B cell (primary cell): Measurements from ENCODE around the gene TRMU. TPM values are rescaled to one million over a fixed set of nuclear protein-coding genes. Genes with fewer than 3 reads are reported as not detected.

Experiments
- ATAC-seq: fragments of 200-7000 bp; cut with Tn5 transposase; one replicate; pipeline ENCODE4 v1.10.0; 2021; ENCODE audit warnings: low read depth, mild to moderate bottlenecking, moderate number of reproducible peaks, moderate library complexity
- CTCF ChIA-PET: fragments of 350-600 bp; sonication (Branson Sonifier 250); formaldehyde crosslinking; loops from one replicate; lab custom pipeline; 2021; ENCODE audit warnings: antibody characterized with exemption, inconsistent platforms; lab: Charles Lee
- POLR2A ChIA-PET: fragments of 350-600 bp; sonication (Branson Sonifier 250); formaldehyde crosslinking; loops from one replicate; lab custom pipeline; 2021; ENCODE audit warnings: antibody characterized with exemption; lab: Charles Lee
- DNase-seq: peaks from one replicate; pipeline ENCODE4 v3.0.0; 2013
- H2AFZ ChIP-seq: 2 replicates; pipeline ENCODE4 v1.6.1; 2012; ENCODE audit warnings: mild to moderate bottlenecking, low read depth, low read length; ENCODE audit not compliant: insufficient read depth, poor library complexity, severe bottlenecking
- H3K27ac ChIP-seq, 2 donors: 1 replicate in 1 of 2; 2 replicates in 1 of 2; pipeline ENCODE4 v1.5.1; 2012 to 2013; ENCODE audit warnings: low read length in 2 of 2, mild to moderate bottlenecking in 2 of 2, moderate library complexity in 1 of 2
- H3K27me3 ChIP-seq, 4 experiments: fragments of 200-600 bp in 1 of 4; sonication (generic) in 1 of 4; replicated peaks in 1 of 4; 1 replicate in 2 of 4; 2 replicates in 2 of 4; pipeline versions ENCODE4 v1.6.1 to v1.7.0; 2013 to 2016; ENCODE audit warnings: low read length in 3 of 4, mild to moderate bottlenecking in 2 of 4, mixed read lengths in 1 of 4, moderate library complexity in 1 of 4; ENCODE audit not compliant: insufficient read depth in 4 of 4, control insufficient read depth in 3 of 4; ENCODE audit errors: control extremely low read depth in 1 of 4
- H3K36me3 ChIP-seq, 2 experiments: replicated peaks in 1 of 2; 1 replicate in 1 of 2; 2 replicates in 1 of 2; pipeline versions ENCODE4 v1.6.1 to v1.7.1; 2013; ENCODE audit warnings: low read length in 1 of 2; ENCODE audit not compliant: insufficient read depth in 2 of 2, control insufficient read depth in 1 of 2; ENCODE audit errors: control extremely low read depth in 1 of 2, extremely low read depth in 1 of 2
- H3K4me1 ChIP-seq, 2 donors: fragments of 200-600 bp in 1 of 2; sonication (generic) in 1 of 2; 1 replicate in 1 of 2; 2 replicates in 1 of 2; pipeline versions ENCODE4 v1.5.1 to v1.6.1; 2013 to 2017; ENCODE audit warnings: low read length in 2 of 2; ENCODE audit not compliant: control insufficient read depth in 2 of 2, insufficient read depth in 2 of 2
- H3K4me2 ChIP-seq: replicated peaks from 2 replicates; pipeline ENCODE3; 2012; ENCODE audit warnings: mild to moderate bottlenecking, low read depth, low read length; ENCODE audit not compliant: poor library complexity, severe bottlenecking
- H3K4me3 ChIP-seq, 5 experiments: fragments of 200-600 bp in 1 of 5; sonication (generic) in 1 of 5; 1 replicate in 3 of 5; 2 replicates in 2 of 5; pipeline versions ENCODE4 v1.5.1 to v1.7.0; 2011 to 2016; ENCODE audit warnings: low read length in 4 of 5, mild to moderate bottlenecking in 4 of 5, low read depth in 2 of 5, control low read depth in 1 of 5, moderate library complexity in 1 of 5; ENCODE audit not compliant: insufficient read depth in 1 of 5; ENCODE audit errors: control extremely low read depth in 1 of 5, extremely low read depth in 1 of 5
- H3K79me2 ChIP-seq: fragments of 200-600 bp; sonication (generic); one replicate; pipeline ENCODE4 v1.6.0; 2016; ENCODE audit warnings: low read length; ENCODE audit not compliant: control insufficient read depth, insufficient read depth
- H3K9ac ChIP-seq: fragments of 200-600 bp; sonication (generic); 2 replicates; pipeline ENCODE4 v1.6.1; 2017; ENCODE audit warnings: mild to moderate bottlenecking, low read length, moderate library complexity
- H3K9me3 ChIP-seq, 3 donors: one replicate each; pipeline versions ENCODE4 v1.6.1 to v1.7.1; 2013; ENCODE audit warnings: low read length in 2 of 3; ENCODE audit not compliant: control insufficient read depth in 2 of 3, insufficient read depth in 1 of 3; ENCODE audit errors: control extremely low read depth in 1 of 3
- H4K20me1 ChIP-seq: 2 replicates; pipeline ENCODE4 v1.6.0; 2012; ENCODE audit warnings: mild to moderate bottlenecking, low read length; ENCODE audit not compliant: insufficient read depth, control insufficient read depth, poor library complexity, severe bottlenecking
- H3K27ac Mint-ChIP-seq: one replicate; pipeline ENCODE4 v1.8.0; 2021; ENCODE audit warnings: mixed read lengths
- H3K27me3 Mint-ChIP-seq: one replicate; pipeline ENCODE4 v1.8.0; 2021; ENCODE audit warnings: mixed read lengths
- H3K4me1 Mint-ChIP-seq: one replicate; pipeline ENCODE4 v1.8.0; 2021; ENCODE audit warnings: mixed read lengths
- H3K4me3 Mint-ChIP-seq: one replicate; pipeline ENCODE4 v1.8.0; 2021; ENCODE audit warnings: mixed read lengths
- H3K9me3 Mint-ChIP-seq: one replicate; pipeline ENCODE4 v1.8.0; 2022; ENCODE audit warnings: mixed read lengths; ENCODE audit not compliant: insufficient read depth
- CTCF ChIP-seq: fragments of 200-600 bp; IDR thresholded peaks from one replicate; pipeline ENCODE4 v1.8.0; 2022; ENCODE audit warnings: antibody characterized with exemption, mild to moderate bottlenecking
- EZH2 ChIP-seq: IDR thresholded peaks from 2 replicates; pipeline ENCODE4 v1.6.1; 2012; ENCODE audit warnings: borderline replicate concordance, low read depth, mild to moderate bottlenecking, moderate library complexity, low read length; ENCODE audit not compliant: insufficient read depth, poor library complexity, severe bottlenecking
- WGBS: methylation state at CpG from one replicate; pipeline ENCODE4 v1.1.5; 2013; ENCODE audit warnings: missing lambda C conversion rate; ENCODE audit not compliant: insufficient coverage; 5-methylcytosine and 5-hydroxymethylcytosine counted together
- intact Hi-C: fragments of 100-400 bp; cut with micrococcal nuclease; formaldehyde crosslinking; loops from one replicate; pipeline ENCODE4 v1.10.0; 2022
- polyA plus RNA-seq: library from polyadenylated mRNA; depleted of rRNA; stranded (reverse); fragments of >200 nt; gene quantifications from 2 replicates; pipeline ENCODE4 v1.2.3, GENCODE V29; 2012
- total RNA-seq, 2 donors: library from RNA; stranded (reverse); fragments of 120-200 nt in 1 of 2; gene quantifications; 1 replicate in 1 of 2; 2 replicates in 1 of 2; pipeline versions ENCODE4 v1.2.3 to v1.2.4, GENCODE V29; 2013 to 2022

The TRMU gene
- total and polyA plus RNA-seq, 2 donors (not counting 1 experiment from before 2014, with no cell fraction given), result 51.0 to 76.9 TPM

- DNase-seq (no peak), ATAC-seq (no peak)
- H3K9me3 ChIP-seq, result peaks cover 0 to 3% (median 0%) of the 10 kb centered on the region in 3 donors
- H3K27ac ChIP-seq, result no peak overlapping the region
- H3K79me2 ChIP-seq, result no peaks in the 10 kb centered on the region
- WGBS, result 94% methylated on average over 32 of the region's 35 CpGs
- no peak overlapping the region for H2AFZ ChIP-seq
- peaks cover 4 to 38% of the 10 kb centered on the region in 2 donors for H3K4me1 ChIP-seq
- ChIA-PET POLR2A (no interaction called here), CTCF (no interaction called here)
- H3K9me3 Mint-ChIP-seq, result no peaks in the 10 kb centered on the region
- H3K4me2 ChIP-seq, result no peak overlapping the region
- no peaks in the 10 kb centered on the region for H3K27me3 Mint-ChIP-seq
- TF ChIP-seq EZH2, result no peak
- no peak for TF ChIP-seq CTCF
- peaks cover 15% of the 10 kb centered on the region for H4K20me1 ChIP-seq
- H3K36me3 ChIP-seq, result peaks cover 0 to 41% of the 10 kb centered on the region in 2 experiments
- H3K27ac Mint-ChIP-seq, result peak overlapping the region; percentile 20
- H3K27me3 ChIP-seq, result peaks cover 0 to 6% (median 0%) of the 10 kb centered on the region in 4 experiments
- intact Hi-C loops, result loop anchor here (10.0 kb wide), 1 partner anchor 71 kb away; no protein-coding TSS in a partner anchor
- peaks cover 18% of the 10 kb centered on the region for H3K4me1 Mint-ChIP-seq
- H3K9ac ChIP-seq, result no peak overlapping the region
- no peak overlapping the region for H3K4me3 Mint-ChIP-seq
- no peak overlapping the region for H3K4me3 ChIP-seq
Measured at GRCh38 chr22:46363611-46364321, 28.3 kb downstream of the TRMU start.
